AG09319 (cell line): ENCODE measurements around the gene DNAH14.

ENCODE experiments used
- DNase-seq: peaks from one replicate; pipeline ENCODE4 v3.0.0-alpha.2; 2010; ENCODE audit warnings: low read depth; ENCODE audit errors: extremely low read depth
- TF ChIP-seq, protein P1 (sequence below): IDR thresholded peaks from 2 replicates; pipeline ENCODE4 v1.5.1; 2011; ENCODE audit warnings: low read depth, mild to moderate bottlenecking, inconsistent platforms, low read length, moderate library complexity

The DNAH14 gene

DNA sequence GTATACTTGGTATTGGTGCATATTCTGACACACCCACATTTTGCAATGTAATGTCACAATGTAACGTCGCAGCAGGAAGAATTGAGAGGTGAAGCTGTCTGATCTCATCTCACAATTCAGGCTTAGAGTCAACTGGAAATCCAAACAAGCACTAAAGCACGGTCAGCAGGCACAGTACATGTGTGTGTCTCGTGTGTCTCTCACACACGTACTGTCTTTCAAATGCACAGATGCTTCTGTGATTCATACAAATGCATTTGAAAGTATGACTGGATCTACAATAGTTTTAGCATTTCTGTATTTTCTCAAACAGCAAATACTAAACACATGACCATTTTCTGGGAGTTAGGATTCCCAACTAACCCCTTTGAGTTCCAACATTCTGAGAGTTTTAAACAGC lies 471.5 kb downstream of the DNAH14 start:
- TF ChIP-seq, protein P1, sequence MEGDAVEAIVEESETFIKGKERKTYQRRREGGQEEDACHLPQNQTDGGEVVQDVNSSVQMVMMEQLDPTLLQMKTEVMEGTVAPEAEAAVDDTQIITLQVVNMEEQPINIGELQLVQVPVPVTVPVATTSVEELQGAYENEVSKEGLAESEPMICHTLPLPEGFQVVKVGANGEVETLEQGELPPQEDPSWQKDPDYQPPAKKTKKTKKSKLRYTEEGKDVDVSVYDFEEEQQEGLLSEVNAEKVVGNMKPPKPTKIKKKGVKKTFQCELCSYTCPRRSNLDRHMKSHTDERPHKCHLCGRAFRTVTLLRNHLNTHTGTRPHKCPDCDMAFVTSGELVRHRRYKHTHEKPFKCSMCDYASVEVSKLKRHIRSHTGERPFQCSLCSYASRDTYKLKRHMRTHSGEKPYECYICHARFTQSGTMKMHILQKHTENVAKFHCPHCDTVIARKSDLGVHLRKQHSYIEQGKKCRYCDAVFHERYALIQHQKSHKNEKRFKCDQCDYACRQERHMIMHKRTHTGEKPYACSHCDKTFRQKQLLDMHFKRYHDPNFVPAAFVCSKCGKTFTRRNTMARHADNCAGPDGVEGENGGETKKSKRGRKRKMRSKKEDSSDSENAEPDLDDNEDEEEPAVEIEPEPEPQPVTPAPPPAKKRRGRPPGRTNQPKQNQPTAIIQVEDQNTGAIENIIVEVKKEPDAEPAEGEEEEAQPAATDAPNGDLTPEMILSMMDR: no peak
- DNase-seq: no peak

DNA sequence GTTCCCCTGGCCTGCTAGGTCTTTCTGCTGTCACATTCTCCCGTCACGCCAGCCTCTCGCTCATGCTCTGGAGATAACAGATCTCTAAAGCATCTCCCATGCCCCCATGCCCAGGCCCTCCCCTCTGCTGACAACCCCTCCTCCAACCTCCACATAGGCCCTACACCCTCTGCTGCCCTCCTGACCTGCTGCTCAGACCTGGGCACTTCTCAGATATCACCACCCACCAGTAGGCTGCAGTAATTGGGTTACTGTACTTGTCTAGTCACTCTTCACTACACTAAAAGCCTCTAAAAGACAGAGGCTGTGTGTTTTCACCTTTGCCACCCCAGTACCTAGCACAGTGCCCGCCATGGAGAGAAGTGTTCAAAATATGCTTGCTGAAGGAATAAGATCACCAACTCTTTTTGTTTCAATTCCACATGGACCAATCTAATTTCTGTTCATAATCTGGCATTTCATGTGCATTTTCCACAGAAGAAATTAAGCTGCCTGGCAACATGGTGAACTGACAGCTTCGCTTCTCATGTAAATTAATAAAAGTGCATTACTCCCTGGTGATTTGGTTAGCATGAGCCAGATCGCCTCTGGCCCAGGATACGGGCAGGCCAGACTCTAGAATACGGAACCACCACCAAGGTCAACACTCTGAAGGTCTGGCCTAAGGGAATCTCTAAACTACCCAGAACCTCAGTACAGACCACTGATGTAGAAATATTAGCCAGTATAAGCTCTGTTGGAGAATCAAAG lies 477.7 kb downstream of the DNAH14 start:
- TF ChIP-seq, protein P1: no peak
- DNase-seq: no peak

DNA sequence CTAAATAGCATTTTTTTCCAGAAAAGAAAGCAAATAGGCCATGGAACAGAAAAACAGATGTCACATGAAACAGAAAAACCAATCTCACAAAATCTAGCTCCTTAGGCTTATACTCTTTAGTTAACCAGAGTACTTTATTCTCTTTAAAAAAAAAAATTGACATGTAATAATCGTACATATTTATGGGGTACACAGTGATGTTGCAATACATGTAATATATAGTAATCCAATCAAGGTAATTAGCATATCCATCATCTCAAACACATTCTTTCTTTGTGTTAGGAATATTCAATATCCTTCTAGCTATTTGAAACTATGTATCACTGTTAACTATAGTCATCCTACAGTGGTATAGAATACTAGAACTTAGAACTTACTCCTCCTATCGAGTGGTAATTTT lies 478.3 kb downstream of the DNAH14 start:
- no peak for DNase-seq
- TF ChIP-seq, protein P1: no peak

DNA sequence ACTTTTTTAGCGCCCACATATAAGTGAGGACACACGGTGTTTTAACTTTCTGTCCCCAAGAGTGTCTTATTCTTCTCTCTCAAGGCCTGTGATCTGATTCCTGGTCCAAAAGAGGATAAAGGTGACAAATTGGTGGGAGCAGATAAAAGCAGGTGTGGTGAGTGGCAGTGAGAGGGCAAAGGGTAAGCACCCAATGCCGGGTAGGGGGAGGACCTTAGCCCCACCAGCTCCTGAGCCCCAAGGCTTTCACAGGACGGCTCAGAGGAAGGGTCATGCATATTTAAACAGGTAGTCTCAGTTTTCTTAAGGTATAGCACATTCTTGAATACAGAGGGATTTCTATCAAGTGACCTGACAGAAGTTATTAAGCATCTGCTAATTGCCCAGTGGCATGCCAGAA lies 478.8 kb downstream of the DNAH14 start:
- TF ChIP-seq, protein P1: no peak
- DNase-seq: no peak

DNA sequence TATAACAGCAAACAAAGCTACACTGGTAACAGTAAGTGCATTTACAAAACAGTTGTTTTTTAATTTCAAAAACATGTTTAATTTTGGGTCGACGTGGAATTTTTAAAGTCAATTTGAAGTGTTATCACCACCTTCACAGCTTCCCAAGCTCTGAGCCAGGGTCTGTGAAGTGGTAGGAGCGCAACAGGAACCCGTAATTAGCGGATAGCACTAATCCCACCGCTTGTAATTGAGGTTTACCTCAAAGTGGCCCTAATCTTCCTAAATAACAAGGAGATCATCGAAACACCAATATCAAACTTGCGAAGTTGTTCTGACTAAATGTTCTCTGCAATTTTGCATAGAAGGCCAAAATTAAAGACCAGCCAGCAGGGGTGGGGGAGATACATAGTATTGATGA lies 479.6 kb downstream of the DNAH14 start:
- DNase-seq: no peak
- TF ChIP-seq, protein P1: no peak

DNA sequence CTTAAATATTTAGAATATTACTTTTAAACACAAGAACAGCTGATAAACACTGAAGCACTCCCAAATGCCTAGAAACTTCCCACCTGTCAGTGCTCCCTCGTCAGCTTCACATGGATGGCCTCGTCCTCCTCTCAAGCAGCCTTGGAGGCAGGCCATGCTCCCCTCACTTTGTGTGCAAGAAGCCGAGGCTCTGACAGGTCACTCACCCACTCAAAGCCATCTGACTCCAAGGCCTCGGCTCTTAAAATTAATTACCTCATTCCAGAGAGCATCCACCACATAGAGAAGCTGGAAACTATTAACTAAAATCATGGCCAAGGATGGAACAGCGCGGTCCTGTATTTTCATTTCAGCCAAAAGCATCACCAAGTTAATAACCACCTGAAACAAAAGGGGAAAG lies 480.6 kb downstream of the DNAH14 start:
- DNase-seq: no peak
- TF ChIP-seq, protein P1: no peak

DNA sequence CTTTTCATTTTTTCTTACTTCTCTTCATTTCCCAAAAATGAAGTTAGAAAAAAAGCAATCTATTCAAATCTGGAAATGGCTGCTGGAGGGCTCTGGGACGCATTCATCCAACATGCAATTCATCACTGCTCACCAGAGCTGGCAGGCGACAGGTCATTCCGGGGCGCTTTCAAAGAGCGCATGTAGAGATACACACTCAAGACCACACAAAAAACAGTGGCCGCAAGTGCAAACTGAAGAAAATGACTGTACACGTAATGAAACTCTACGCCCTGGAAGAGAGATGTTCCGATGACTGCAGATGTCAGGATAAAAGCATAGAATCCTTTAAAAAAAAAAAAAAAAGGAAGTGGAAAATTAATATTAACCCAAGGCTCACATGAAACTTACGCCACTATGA lies 482.8 kb downstream of the DNAH14 start:
- no peak for DNase-seq
- TF ChIP-seq, protein P1: no peak
